Measurements from ENCODE around the gene EIF4EBP2.

The EIF4EBP2 gene

DNA sequence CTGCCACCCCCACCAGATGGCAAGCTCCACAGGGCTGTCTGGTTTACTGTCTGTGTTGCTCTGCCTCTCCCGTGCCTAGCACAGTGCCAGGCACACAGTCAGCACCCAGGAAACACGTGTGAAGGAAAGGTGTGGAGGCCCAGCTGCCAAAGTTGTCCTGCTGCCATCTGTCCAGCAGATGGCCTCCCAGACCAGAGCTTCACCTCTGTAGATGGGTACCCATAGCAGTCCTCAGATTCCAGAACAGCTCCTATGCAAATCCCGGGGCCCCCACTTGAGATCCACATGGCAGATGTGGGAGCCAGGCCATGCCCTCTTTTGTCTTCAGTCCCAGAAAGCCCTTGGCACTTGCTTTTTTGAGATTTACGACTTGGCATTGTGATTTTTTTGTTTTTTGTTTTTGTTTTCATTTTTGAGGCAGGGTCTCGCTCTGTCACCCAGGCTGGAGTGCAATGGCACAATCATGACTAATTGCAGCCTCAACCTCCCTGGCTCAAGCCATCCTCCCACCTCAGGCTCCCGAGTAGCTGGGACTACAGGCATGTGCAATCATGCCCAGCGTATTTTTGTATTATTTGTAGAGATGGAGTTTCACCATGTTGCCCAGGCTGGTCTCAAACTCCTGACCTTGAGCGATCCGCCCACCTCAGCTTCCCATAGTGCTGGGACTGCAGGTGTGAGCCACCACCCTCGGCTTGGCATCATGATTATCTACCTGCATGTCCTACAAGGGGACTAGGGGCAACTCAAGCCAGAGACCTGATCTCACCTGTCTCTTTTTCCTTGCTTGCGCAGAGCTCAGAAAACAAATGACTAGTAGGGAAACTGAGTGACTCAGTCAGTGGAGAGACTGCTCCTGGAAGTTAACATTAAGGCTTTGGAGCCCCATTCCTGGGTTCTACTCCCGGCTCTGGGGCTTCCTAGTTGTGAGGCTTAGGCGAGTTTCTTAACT lies 57.7 kb downstream of the EIF4EBP2 start:
- peak; percentile 22 for DNase-seq (ENCODE audit: low read depth)

DNA sequence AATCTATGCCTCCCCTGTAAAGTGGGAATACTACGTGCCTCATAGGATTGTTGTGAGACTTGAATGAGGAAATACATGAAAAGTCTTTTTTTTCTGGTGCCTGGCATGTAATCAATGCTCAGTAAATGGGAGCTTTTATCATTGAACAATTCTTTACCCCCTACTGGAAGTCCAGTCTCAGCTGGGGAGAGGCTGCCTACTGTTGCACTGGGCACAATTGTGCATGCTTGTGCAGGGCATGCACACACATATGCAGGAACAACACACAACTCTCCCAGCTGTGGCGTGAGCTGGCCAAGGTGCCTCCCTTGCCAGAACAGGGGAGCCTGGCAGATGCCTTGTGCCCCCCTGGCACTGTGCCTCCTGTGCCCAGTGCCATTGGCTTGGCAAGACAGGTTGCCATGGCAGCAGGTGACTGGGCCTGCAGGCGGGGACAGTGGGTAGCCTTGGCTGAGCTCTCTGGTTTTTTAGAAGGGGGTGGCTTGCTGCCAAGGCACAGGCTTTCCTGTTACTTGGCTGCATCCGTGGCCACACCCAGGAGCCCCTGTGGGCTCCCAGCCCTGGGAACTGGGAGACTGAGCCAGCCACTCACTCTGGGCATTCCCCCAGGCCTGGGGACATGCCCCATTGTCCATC lies 58.5 kb downstream of the EIF4EBP2 start:
- DNase-seq (ENCODE audit: low read depth) = no peak

DNA sequence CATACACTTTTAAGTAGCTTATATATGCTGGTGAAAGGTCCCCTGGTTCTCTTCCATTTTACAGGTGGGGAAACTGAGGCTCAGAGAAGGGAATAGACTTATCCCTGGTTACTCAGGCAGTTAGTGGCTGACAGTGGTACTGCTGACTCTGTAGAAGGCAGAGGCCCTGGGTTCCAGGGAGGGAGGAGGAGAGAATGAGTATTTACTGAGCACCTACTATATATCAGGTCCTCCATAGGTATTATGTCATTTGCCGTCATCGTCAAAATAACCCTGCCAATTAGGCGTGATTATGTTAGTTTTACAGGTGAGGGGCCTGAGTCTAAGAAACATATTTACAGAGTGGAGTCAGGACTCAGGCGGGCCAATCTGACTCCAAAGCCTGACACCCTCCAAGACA lies 61.3 kb downstream of the EIF4EBP2 start:
- DNase-seq (ENCODE audit: low read depth) = no peak

- DNase-seq (ENCODE audit: low read depth) = no peak
Measured at GRCh38 chr10:70465832-70466231, 61.9 kb downstream of the EIF4EBP2 start.

DNA sequence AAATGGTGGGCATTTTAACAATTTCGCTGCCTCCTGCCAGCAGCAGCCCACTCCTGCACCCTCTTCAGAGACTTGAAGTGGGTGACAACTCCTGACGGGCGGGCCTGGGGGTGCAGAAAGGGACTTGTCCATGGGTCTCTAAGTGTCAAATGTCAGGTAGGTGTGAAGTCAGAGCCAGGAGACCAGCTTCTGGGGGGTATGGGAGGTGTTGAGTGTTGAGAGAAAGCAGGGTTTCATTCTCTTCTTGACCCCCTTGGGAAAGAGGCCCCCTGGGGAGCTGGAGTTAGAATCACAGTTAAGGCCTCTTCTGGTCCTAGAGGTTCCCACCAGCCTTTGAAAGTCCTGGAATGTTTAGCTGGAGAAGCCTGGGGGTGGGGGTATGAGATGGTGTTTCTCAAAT lies 63.0 kb downstream of the EIF4EBP2 start:
- no peak for DNase-seq (ENCODE audit: low read depth)

DNA sequence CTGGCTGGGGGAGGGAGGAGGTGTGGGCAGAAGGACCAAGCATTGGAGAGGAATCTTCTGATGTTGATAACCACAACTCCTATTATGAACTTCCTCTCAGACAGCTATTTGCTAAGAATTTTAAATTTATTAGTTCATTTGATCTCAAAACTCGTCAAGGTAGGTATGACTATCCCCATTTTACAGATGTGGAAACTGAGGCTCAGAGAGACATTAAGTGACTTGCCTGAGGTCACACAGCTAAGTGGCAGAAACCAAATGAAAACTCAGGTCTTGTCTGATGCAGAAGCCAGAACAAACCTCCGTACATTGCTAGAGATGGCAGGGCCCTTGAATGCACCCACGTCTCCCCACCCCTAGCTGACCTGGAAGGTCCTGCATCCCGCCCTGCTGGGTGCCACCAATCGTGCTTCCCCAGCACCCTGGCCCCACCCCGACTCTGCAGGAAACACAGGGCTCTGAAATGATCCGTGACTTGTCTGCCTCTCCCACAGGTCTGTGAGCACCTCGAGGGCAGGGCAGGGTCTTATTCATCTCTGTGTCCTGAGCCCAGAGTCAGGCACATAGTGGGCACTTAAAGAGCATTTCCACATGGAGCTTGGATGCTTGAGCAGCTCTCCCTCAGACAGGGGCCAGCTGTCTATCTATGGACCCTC lies 69.0 kb downstream of the EIF4EBP2 start:
- DNase-seq (ENCODE audit: low read depth) = no peak

GRCh38 chr10:70474780-70475179 lies 70.8 kb downstream of the EIF4EBP2 start:
- no peak for DNase-seq (ENCODE audit: low read depth)

DNA sequence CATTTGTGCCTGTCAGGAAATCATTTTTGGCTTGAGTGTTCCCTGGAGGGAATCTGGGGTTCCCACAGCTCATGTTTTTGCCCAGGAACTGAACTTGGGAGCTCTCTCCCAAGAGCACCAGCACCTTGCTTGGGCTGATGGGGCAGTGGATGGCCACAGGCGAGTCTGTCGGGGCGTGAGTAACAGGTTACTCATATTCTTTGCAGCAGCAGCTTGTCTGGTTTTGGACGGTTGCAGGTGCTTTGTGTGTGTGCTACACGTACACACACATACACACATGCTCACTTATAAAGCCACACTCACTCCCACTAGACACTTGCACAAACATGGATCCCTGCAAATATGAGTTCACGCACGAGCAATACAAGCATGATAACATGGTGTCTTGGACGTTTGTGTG lies 71.7 kb downstream of the EIF4EBP2 start:
- DNase-seq (ENCODE audit: low read depth) = no peak

GRCh38 chr10:70476249-70477035 lies 72.5 kb downstream of the EIF4EBP2 start:
- DNase-seq (ENCODE audit: low read depth) = no peak

- no peak for DNase-seq (ENCODE audit: low read depth)
Measured at GRCh38 chr10:70477661-70478162, 73.8 kb downstream of the EIF4EBP2 start.

Measured in stromal cell of bone marrow (primary cell).